Muscle of back (tissue), 11 donors: ENCODE measurements around the gene CHD9. TPM values are rescaled to one million over a fixed set of nuclear protein-coding genes. Genes with fewer than 3 reads are reported as not detected.
"Not testable (repeated sequence)": the region's sequence is repeated elsewhere in the genome, so short reads cannot be mapped to it uniquely, and the experiment has no call there.

Source experiments
- DNase-seq, 3 donors: peaks; one replicate each; pipeline versions ENCODE4 v3.0.0 to v3.0.0-alpha.2; 2013
- polyA plus RNA-seq, 10 donors: library from polyadenylated mRNA; unstranded; fragments of 120-200 nt; gene quantifications; one replicate each; pipeline ENCODE4 v1.2.1, GENCODE V29; 2013; ENCODE audit not compliant: insufficient read length in 10 of 10

The CHD9 gene
- polyA plus RNA-seq, 10 donors: 33.3 to 60.6 (median 46.6) TPM

DNA sequence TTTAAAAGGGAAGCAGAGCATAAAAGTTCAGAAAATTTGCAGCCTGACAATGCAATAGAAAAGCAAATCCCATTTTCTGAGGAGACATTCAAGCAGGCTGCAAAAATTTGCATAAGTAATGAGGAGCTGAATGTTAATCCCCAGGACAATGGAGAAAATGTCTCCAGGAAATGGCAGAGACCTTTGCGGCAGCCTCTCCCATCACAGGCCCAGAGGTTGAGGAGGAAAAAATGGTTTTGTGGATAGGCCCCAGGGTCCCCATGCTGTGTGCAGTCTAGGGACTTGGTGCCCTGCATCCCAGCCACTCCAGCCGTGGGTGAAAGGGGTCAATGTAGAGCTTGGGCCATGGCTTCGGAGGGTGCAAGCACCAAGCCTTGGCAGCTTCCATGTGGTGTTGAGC, 19.5 kb downstream of the CHD9 start:
- not testable (repeated sequence) for DNase-seq

DNA sequence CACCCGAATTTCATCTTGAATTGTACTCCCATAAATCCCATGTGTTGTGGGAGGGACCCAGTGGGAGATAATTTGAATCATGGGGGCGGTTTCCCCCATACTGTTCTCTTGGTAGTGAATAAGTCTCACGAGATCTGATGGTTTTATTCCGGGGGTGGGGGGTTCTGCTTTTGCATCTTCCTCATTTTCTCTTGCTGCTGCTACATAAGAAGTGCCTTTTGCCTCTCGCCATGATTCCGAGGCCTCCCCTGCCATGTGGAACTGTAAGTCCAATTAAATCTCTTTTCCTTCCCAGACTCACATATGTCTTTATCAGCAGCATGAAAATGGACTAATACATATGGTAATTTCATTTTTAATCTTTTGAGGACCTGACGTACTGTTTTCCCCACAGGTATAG, 20.7 kb downstream of the CHD9 start:
- not testable (repeated sequence) for DNase-seq

DNA sequence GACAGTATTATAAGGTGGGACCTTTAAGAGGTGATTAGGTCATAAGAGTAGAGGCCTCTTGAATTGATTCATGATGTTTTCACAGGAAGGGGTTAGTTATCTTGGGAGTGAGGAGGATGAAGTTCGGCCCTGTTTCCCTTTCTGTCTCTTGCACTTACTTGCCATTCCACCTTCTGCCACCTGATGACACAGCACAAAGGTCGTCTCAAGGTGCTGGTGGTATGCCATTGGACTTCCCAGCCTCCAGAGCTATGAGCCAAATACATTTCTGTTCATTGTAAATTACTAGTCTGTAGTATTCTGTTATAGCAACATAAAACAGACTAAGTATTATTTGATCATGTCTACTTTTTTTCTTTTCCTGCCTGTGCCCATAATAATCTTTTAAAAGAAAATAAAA, 23.5 kb downstream of the CHD9 start:
- no peak for DNase-seq

DNA sequence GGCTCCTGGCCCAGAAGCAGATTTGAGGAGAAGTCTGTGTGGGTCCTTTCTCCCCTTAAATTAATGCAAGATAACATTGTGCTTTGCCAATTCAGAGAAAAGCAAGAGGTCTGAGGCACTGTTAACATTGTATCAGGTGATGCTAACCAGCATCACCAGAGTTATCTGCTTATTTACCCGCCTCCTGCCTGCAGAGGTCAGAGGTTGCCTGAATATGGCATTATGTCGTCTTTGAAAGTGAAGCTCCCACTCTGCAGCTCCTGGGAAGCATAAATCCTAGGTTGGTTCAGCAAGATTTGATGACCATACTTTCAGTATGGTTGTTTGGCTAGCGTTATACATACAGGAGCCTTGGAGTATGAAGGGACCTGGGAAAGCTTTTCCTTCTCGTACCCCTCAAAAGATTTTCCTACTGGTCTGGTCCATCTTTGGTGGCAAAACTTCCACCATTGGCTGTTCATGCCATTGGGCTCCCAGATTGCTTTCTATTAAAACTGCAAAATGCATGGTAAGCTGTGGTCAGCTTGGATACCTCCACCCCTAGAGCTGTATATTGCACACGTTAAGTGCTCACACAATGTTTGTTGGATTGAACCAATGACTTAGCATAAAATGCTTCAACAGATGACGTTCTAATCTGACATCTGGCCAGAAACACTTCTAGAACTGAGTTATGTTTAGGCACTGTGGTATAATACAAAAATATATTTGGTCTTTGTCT, 24.1 kb downstream of the CHD9 start:
- DNase-seq: peak in 1 of 3 donors; percentile 22

DNA sequence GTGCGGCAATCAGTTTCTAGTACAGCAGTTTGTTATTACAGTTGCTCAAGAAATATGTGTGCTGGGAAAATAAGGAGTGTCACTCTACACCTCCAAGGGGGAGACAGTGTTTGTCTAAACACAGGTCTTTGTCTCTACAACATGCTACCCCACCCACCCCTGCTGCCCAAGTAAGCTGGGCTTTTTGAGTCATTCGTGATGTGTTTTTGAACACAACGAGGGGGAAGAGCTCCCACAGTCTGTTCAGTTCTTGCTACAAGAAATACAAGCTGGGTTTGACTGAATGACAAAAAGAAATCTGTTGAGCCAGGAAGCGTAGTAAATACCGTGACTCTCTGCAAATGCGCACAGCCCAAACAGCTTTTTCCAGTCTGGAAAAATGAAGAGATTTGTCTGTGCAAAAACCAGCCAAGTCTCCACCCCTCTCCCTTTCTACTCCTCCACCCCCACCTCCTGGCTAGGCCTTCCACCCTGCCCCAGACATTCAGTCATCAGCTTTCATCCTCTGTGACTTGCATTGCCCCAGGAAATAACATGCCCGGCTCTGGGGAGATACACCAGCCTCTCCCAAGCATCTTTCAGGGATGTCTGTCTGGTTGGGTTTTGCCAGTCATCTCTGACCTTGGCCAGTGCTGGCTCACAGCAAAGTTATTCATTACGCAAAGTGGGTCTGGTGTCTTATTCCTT, 25.7 kb downstream of the CHD9 start:
- peak; percentile 87 to 96 (median 92) for DNase-seq

DNA sequence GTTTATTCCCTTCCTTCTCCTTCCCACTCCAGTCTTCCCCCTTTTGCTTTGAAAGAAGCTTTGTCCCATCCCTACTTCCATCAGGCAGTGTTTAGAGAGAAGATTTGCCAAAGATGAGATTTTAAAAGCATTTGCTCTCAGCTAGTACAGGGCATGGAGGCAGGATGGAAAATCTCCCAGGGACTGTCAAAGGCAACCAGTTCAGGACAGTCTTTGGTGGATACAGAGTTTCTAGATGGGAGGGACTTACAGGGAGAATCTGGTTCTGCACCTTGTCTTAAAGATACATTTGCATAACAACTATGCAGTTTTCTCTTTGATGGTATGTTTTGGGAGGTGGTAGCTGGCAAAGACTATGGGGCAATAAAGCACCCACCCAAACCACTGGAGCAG, 26.2 kb downstream of the CHD9 start:
- DNase-seq: no peak

DNA sequence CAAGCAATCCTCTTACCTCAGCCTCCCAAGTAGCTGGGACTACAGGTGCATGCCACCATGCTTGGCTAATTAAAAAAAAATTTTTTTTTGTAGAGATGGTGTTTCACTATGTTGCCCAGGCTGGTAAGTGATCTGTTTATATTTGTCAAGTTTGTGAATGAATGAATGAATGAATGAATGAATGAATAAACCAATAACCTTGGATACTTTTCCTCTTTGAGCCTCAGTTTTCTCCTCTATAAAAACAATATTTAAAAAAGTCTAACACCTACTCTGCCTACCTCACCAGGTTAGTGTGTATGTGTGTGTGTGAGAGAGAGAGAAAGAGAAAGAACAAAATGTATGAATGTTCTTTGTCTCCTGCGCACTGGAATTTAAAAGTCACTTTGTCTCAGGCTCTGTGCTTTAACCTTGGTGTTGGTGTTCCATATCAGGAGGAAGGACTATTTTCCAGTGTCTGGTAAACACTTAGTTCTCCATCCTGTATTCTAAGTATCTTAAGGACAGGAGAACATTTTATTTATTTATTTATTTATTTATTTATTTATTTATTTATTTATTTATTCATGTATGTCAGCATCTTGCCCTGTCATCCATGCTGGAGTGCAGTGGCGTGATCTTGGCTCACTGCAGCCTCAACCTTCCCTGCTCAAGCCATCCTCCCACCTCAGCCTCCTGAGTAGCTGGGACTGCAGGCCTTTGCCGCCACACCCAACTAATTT, 27.1 kb downstream of the CHD9 start:
- DNase-seq: no peak

DNA sequence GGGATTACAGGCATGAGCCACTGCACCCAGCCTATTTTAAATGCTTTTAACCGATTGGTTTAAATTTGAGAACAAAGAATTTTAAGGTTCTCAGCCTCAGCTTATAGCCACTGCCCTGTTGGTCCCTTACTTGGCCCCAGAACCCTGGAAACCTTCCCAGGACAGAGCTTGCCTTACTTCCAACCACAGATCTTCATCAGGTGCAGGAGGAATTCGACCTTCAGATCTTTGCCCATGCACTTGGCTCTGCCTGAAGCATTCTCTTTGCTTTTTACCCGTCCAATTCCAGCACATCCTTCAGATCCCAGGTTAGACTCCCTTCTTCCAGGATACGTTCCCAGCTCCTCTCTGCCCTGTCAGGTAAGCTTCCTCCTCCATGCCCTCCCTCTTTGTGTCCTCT, 27.7 kb downstream of the CHD9 start:
- peak in 1 of 3 donors; percentile 13 for DNase-seq

DNA sequence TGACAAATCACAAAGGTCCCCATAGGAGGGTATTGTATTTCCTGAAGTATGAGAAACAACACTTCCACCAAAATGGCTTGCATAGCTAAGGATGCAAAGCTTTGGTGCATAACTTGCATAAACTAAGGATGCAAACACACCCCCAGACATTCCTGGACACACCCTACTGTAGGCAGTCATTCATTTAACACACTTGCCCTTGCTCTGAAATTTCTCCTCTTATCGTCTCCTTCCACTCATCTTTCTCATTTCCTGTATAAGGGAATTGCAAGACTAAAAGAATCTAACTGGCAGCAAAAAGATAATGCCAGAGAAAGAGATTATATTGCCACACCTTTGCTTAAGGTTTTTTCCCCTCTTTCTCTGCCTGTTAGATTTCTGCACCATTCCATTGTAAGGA, 28.3 kb downstream of the CHD9 start:
- peak in 1 of 3 donors; percentile 12 for DNase-seq

DNA sequence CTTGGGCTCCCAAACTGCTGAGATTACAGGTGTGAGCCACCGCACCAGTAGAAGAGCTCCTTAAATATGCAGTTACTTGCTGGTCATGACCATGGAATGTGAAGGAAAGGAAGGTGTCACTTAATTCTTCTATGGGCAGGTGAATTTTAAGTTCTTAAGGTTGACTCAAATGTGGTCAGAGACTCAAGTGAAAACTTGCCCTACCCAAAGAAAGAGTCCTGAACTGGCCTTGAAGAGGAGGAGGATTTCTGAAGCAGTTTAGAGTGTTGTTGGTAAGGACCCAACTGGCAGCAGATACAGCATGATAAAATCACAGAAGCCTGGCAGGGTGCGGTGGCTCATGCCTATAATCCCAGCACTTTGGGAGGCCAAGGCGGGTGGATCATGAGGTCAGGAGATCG, 29.4 kb downstream of the CHD9 start:
- peak in 1 of 3 donors; percentile 20 for DNase-seq

DNA sequence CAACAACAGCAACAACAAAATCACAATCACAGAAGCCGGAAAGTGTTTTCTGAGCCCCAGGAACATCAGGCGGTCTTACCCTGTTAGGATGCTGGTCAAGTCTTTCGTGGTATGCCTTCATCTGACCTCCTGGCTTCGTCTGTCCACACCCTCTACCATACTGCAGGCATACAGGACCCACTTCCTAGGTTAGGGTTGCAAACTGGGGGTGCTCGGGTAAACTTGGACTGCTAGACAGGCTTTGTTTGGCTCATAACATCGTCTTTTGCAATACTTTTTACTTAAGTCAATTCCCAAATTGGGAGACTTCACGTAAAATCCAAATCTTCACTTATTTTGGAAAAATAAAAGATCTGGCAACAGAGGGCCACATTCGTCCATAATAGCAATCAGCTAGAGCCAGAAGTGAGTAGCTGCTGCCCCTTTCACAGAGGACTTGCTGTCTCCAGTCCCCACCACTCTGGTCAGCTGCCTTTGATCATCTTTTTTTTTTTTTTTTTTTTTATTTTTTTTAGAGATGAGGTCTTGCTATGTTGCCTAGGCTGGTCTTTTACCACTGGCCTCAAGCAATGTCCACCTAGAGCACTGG, 30.0 kb downstream of the CHD9 start:
- peak in 2 of 3 donors; percentile 56 to 82 for DNase-seq

DNA sequence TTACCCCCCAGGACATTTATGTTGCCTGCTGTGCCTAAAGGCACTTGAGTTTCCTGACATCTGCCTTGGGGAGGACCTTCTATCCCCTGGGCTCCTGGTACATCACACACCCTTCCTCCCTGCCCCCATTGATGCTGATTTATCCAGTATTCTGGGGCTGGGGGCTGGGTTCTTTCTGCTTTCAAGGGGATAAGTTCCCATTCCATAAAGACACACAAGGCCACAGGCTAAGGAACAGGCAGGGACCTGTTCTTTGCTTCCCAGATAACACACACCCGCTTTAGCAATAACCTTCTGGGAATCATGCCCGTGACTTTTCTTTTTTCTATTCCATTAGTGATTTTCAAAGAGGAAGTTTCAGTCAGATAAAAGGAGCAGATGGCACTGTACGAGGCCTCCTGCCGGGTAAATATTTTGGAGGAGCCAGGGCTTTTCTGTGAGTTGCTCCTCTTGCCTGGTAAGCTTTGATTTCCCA, 30.6 kb downstream of the CHD9 start:
- DNase-seq: peak in 1 of 3 donors; percentile 53

DNA sequence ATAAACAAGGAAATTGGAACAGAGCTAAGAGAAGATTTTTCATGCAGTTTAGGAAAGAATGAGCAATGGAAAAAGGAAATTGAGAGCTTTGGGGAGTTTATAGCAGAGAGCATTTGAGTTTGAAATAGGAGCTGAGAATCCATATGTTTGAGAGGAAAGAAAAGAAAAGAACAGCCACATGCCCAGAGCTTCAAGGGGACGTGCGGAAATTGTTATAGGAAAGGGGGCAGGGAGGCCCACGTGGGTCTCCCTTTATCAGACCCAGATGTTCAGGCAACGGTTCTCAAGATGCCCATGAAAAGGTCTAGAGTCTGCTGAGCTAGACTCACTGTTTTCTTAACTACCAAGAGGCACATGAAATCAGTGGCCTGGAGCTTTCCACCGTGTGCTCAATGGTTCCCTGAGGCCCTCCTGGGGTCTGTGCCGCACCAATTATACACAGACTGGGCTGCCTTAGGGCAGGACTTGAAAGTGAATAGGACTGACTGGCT, 31.2 kb downstream of the CHD9 start:
- DNase-seq: peak; percentile 77 to 93 (median 80)

DNA sequence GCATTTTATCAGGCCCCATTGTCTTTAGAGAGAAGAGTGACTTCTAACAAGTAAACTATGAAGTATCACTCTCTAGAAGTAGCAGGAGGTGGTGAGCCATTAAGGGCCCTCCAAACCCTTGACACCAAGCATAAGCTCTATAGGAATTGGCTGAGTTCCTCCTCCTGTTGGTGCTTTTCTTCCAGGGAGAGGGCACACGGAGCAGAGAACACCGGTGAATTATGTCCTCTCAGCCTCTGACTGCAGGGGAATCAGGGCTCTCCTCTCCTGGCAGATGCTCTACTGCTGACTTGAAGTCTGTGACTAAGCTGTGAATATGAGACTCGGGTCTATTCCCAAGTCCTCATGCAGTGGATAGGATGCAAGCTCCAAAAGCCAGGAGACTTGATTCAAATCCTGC, 32.3 kb downstream of the CHD9 start:
- peak in 2 of 3 donors; percentile 58 to 80 for DNase-seq

DNA sequence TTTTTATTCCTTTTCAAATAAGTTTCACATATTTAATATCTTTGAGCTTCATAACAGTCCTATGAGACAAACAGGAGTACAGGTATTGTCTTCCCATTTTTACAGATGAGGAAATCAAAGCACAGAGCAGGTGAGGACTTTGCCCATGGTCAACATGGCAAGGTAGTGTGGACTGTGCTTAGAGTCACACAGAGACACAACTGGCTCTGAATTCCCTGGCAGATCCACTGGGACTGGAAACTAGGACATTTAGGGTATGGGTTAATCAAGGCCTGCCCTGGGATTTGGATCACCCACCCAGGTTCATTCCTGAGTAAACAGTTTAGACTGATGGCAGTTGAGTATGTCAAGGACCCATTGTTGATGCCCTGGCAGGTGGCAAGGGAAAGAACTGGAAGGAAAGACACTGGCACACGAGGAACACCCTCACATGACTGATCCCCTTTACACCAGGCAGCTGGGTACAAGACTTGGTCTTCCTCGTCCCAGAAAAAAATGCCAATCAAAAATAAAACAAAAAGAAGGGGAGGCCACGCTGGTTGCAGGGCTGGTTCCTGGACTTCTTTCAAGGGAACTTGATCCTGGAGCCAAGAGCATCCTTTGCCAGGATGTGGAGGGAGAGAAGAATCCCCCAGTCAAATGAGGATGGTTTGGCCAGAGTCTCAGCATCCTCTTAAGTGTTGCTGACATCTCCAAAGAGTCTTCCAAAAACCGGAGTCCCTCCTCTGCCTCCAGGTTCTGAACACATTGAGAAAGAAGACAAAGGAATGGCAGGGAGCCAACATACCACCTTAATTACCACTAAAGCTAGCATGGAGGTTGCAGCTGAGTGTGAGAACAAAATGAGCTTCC, 34.9 kb downstream of the CHD9 start:
- DNase-seq: peak; percentile 36 to 87 (median 59)

DNA sequence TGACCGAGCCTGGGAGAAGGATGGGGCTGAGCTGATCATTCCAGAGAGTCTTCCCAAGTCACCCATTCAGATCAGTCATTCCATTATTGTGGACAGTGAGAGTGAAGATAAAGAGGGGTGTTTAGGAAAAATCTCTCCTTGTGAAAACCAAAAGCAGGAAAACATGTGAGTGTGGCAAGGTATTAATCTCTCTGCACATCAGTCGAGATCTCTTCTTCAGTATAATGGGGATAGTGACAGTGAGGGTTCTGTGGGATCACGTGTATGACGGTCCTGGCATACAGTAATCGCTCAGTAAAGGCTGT, 35.4 kb downstream of the CHD9 start:
- peak in 2 of 3 donors; percentile 68 to 91 for DNase-seq

DNA sequence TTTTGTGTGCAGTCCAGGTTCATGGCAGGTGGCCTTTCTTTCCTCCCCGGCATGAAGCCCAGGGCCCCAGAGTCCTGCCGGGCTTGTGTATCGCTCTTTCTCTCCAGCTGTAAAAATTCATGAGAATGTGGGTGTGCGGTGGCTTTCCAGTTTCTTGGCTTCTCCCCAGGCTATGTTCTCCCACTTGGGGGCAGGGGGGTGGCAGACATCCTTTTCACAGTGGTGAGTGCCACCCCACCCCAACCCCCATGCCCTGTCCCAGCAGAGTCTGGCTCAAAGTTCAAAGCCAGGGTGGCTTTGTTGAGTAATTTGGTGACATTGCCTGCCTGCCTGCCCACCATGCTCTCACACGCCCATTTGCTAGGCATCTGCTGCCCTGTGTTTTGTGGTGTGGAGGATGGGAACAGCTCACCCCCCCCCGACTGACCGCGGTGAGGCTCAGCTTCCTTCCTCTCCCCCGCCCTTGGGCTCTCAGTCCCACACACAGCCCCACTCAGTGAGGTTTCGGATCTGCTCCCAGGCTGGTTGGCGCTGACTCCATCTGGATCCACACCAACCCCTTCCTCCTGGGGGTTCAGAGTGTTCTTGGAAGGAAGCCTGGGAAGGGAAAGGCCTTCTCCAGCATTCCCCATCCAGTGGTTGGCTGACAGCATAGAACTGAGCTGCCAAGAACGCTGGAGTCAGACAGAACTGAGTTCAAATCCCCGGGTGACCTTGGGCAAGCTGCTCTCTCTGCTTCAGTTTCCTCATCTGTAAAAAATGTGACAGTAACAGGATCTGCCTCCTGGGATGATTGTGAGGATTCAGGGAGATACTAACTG, 36.0 kb downstream of the CHD9 start:
- peak; percentile 98 to 99 (median 99) for DNase-seq

DNA sequence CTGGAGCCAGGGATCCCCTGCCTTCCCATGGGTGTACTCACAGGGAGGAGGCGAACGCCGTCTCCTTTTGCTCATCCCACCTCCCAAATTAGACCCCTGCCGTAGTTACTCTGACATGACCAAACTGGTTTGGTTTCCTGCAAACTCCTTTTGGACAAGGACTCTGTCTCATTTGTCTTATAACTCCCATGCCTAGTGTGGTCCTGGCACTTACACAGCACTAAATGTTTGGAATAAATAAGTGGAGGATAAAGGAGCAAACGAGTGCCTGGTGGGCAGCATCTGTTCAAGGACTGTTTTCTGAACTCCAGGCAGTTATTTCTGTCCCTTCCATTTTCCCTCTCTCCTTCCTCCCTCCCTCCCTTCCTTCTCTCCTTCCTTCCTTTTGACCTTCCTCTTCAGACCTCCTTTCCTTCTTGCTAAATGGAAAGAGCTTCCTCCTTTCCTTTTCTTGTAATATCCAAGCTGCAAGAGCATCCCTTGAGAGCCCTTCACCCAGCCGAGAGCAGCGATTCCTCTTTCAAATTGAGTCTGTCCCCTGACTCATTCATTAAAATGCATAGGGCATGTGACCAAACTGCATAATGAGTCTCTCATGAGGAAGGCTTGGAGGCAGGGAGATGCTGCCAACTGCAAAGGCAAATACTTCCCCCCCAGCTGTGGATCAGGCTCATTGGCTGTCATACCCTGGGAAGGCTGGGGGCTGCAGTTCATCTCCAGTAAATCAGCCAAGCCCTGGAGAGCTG, 36.8 kb downstream of the CHD9 start:
- DNase-seq: peak; percentile 87 to 95 (median 92)

DNA sequence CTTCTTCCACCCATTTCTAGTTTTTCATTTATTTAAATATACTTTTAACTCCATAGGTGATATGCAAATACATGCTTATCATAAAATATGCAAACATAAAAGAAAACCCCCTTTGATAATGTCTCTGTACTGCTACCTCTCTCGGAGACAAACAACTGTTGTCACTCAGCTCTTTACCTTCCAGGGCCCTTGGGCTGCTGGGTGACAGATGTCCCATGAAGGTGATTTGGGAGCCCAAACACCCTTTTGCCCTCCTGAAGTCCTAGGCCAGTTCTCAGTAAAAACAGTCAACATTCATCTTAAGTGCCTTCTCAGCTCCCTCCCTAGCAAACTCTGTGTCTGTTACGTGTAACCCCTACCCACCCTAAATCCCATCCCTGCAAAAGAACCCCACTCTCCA, 37.5 kb downstream of the CHD9 start:
- DNase-seq: no peak
